ENCODE measurements around the gene ZNF441. TPM values are rescaled to one million over a fixed set of nuclear protein-coding genes. Genes with fewer than 3 reads are reported as not detected.

The ZNF441 gene
- total RNA-seq, 2 experiments from 2014 or later: 2.6 to 4.1 TPM

DNA sequence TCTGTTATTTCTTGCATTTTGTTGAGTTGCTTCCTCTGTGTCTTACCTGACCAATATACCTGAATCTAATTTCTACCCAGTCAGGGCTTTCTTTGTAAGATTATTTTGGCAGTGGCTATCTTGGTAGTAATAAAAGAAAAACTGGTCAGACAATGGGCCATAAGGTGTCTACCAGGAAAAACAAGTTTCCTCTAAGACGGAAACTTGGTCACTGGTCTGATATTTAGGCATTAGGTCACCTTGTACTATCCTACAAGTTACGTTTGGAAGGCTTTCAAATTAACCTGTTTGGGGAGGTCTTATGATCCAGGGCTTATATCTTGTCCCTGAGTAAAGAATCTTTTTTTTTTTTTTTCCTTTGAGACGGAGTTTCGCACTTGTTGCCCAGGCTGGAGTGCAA lies 37.2 kb upstream of the ZNF441 start:
- H3K36me3 ChIP-seq (ENCODE audit: insufficient read depth, low read length): peaks cover 10% of the 10 kb centered on the region
- H3K36me3 Mint-ChIP-seq (ENCODE audit: low read depth): peaks cover 60% of the 10 kb centered on the region
- ChIA-PET CTCF (no interaction called here), POLR2A (no interaction called here)
- H3K4me3 Mint-ChIP-seq: no peak overlapping the region
- no peaks in the 10 kb centered on the region for H3K9me3 Mint-ChIP-seq
- TF ChIP-seq, protein P1, sequence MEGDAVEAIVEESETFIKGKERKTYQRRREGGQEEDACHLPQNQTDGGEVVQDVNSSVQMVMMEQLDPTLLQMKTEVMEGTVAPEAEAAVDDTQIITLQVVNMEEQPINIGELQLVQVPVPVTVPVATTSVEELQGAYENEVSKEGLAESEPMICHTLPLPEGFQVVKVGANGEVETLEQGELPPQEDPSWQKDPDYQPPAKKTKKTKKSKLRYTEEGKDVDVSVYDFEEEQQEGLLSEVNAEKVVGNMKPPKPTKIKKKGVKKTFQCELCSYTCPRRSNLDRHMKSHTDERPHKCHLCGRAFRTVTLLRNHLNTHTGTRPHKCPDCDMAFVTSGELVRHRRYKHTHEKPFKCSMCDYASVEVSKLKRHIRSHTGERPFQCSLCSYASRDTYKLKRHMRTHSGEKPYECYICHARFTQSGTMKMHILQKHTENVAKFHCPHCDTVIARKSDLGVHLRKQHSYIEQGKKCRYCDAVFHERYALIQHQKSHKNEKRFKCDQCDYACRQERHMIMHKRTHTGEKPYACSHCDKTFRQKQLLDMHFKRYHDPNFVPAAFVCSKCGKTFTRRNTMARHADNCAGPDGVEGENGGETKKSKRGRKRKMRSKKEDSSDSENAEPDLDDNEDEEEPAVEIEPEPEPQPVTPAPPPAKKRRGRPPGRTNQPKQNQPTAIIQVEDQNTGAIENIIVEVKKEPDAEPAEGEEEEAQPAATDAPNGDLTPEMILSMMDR (IDR thresholded peaks at IDR 0.05): no peak
- H3K9me3 ChIP-seq (ENCODE audit: control insufficient read depth in 1 of 2, insufficient read depth in 1 of 2, low read length in 2 of 2): peaks cover 13 to 20% of the 10 kb centered on the region in 2 experiments
- H3K4me1 ChIP-seq (ENCODE audit: insufficient read depth, low read length): no peaks in the 10 kb centered on the region
- H3K27me3 ChIP-seq (ENCODE audit: control insufficient read depth in 1 of 2, insufficient read depth in 2 of 2, low read length in 2 of 2): no peaks in the 10 kb centered on the region
- no peaks in the 10 kb centered on the region for H3K27me3 Mint-ChIP-seq
- no peak overlapping the region for H3K27ac ChIP-seq (ENCODE audit: low read depth in 1 of 2, low read length in 2 of 2)
- no peak overlapping the region for H3K27ac Mint-ChIP-seq
- ATAC-seq (ENCODE audit: poor library complexity) (no peak), DNase-seq (no peak)
- H3K4me1 Mint-ChIP-seq (ENCODE audit: low read depth): no peaks in the 10 kb centered on the region
- H3K4me3 ChIP-seq (ENCODE audit: low read length): no peak overlapping the region
- intact Hi-C loops (cut with DNase I, micrococcal nuclease): no loop called here

DNA sequence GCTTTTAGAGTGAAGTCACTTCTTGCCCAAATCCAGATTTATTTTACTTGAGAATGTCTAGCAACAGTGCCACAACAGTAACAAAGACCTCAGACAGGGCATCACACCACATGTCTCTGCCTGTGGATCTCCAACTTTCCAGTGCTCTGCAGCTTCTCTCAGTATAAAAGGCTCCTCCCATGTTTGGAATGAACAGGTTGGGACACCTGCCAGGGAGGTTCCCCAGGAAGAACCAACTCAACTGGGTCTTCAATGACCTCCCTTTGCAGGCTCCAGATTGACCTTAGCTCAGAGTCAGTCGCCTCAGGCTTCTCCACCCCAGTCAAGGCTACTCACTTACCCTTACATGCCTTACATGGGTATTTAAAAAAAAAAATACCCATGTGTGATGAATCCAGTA lies 31.4 kb upstream of the ZNF441 start:
- Histone ChIP-seq H3K4me3 (ENCODE audit: low read length) (no peak overlapping the region), H3K27me3 (ENCODE audit: control insufficient read depth in 1 of 2, insufficient read depth in 2 of 2, low read length in 2 of 2) (no peaks in the 10 kb centered on the region), H3K27ac (ENCODE audit: low read depth in 1 of 2, low read length in 2 of 2) (no peak overlapping the region), H3K4me1 (ENCODE audit: insufficient read depth, low read length) (peaks cover 21% of the 10 kb centered on the region), H3K36me3 (ENCODE audit: insufficient read depth, low read length) (no peaks in the 10 kb centered on the region), H3K9me3 (ENCODE audit: control insufficient read depth in 1 of 2, insufficient read depth in 1 of 2, low read length in 2 of 2) (peaks cover 0 to 5% of the 10 kb centered on the region in 2 experiments)
- Mint-ChIP-seq H3K36me3 (ENCODE audit: low read depth) (peaks cover 35% of the 10 kb centered on the region), H3K27ac (no peak overlapping the region), H3K4me3 (no peak overlapping the region), H3K4me1 (ENCODE audit: low read depth) (peaks cover 20% of the 10 kb centered on the region), H3K9me3 (no peaks in the 10 kb centered on the region), H3K27me3 (no peaks in the 10 kb centered on the region)
- ATAC-seq (ENCODE audit: poor library complexity): no peak
- TF ChIP-seq, protein P1 (IDR thresholded peaks at IDR 0.05): no peak
- CTCF ChIA-PET: interaction anchor here (0.7 kb wide), 1 partner anchor 330 kb away, joined by 4 read pairs; no protein-coding TSS in a partner anchor
- intact Hi-C loops (cut with DNase I, micrococcal nuclease): loop anchor here (5.0 kb wide), 2 partner anchors 33 to 303 kb away; no protein-coding TSS in a partner anchor
- no peak for DNase-seq
- POLR2A ChIA-PET: interaction anchor here (1.9 kb wide), 1 partner anchor 32 kb away, joined by 9 read pairs; the partner anchor contains the start of gene ZNF441

DNA sequence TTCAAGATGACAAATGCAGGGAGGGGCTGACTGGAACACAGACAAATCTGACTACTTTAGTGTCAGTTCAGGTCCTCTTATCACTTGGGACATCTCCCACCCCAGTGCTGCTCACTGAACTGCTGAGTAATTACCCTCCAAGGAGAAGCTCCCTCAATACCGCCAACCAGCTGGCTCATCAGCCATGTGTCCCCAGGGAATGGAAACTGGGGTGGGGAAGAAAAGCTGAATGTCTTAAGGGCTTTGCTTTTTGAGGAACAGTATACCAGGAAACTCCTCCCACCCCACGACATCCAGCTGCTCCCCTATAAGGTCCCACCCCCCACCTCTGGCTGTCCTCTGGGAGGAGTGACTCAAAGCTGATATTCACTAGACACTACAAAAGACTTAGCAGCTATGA lies 30.1 kb upstream of the ZNF441 start:
- peak overlapping the region; percentile 95 for H3K4me3 Mint-ChIP-seq
- H3K9me3 Mint-ChIP-seq: no peaks in the 10 kb centered on the region
- Histone ChIP-seq H3K27ac (ENCODE audit: low read depth in 1 of 2, low read length in 2 of 2) (no peak overlapping the region), H3K4me3 (ENCODE audit: low read length) (no peak overlapping the region), H3K4me1 (ENCODE audit: insufficient read depth, low read length) (peaks cover 21% of the 10 kb centered on the region), H3K9me3 (ENCODE audit: control insufficient read depth in 1 of 2, insufficient read depth in 1 of 2, low read length in 2 of 2) (no peaks in the 10 kb centered on the region), H3K36me3 (ENCODE audit: insufficient read depth, low read length) (no peaks in the 10 kb centered on the region), H3K27me3 (ENCODE audit: control insufficient read depth in 1 of 2, insufficient read depth in 2 of 2, low read length in 2 of 2) (no peaks in the 10 kb centered on the region)
- DNase-seq (peak in 4 of 14 experiments; percentile 2 to 44 (median 21)), ATAC-seq (ENCODE audit: poor library complexity) (no peak)
- H3K4me1 Mint-ChIP-seq (ENCODE audit: low read depth): peaks cover 22% of the 10 kb centered on the region
- TF ChIP-seq, protein P1 (IDR thresholded peaks at IDR 0.05): no peak
- POLR2A ChIA-PET: interaction anchor here (1.9 kb wide), 1 partner anchor 30 kb away, joined by 9 read pairs; the partner anchor contains the start of gene ZNF441
- H3K27ac Mint-ChIP-seq: no peak overlapping the region
- H3K27me3 Mint-ChIP-seq: no peaks in the 10 kb centered on the region
- intact Hi-C loops (cut with DNase I, micrococcal nuclease): loop anchor here (5.0 kb wide), 2 partner anchors 34 to 304 kb away; no protein-coding TSS in a partner anchor
- H3K36me3 Mint-ChIP-seq (ENCODE audit: low read depth): peaks cover 23% of the 10 kb centered on the region
- CTCF ChIA-PET: no interaction called here

All from CD4-positive, alpha-beta T cell (primary cell).